Smooth muscle cell (in vitro differentiated cells): ENCODE measurements around the gene UEVLD. TPM values are rescaled to one million over a fixed set of nuclear protein-coding genes. Genes with fewer than 3 reads are reported as not detected.

Source experiments
- DNase-seq: peaks from one replicate; lab custom pipeline; 2025; ENCODE audit not compliant: unreplicated experiment; lab: John Stamatoyannopoulos, UW
- H2AFZ ChIP-seq: fragments of 200-600 bp; sonication (generic); 2 replicates; pipeline ENCODE4 v1.6.0; 2016; ENCODE audit warnings: antibody characterized with exemption, low read depth, mild to moderate bottlenecking
- H3F3A ChIP-seq: fragments of 200-600 bp; sonication (generic); 2 replicates; pipeline ENCODE4 v1.6.0; 2017; ENCODE audit warnings: antibody characterized with exemption, low read depth
- H3K27ac ChIP-seq: fragments of 200-600 bp; sonication (generic); 2 replicates; pipeline ENCODE4 v1.5.1; 2016; ENCODE audit warnings: low read depth, mild to moderate bottlenecking
- H3K27me3 ChIP-seq: fragments of 200-600 bp; sonication (generic); 2 replicates; pipeline ENCODE4 v1.6.1; 2016; ENCODE audit warnings: low read depth, mild to moderate bottlenecking
- H3K36me3 ChIP-seq: fragments of 200-600 bp; sonication (generic); 2 replicates; pipeline ENCODE4 v1.5.1; 2016; ENCODE audit warnings: low read depth
- H3K4me1 ChIP-seq: fragments of 200-600 bp; sonication (generic); 2 replicates; pipeline ENCODE4 v1.5.1; 2016; ENCODE audit warnings: low read depth
- H3K4me2 ChIP-seq: fragments of 200-600 bp; sonication (generic); 2 replicates; pipeline ENCODE4 v1.6.0; 2016; ENCODE audit warnings: mild to moderate bottlenecking
- H3K4me3 ChIP-seq: fragments of 200-600 bp; sonication (generic); 2 replicates; pipeline ENCODE4 v1.5.1; 2016; ENCODE audit warnings: mild to moderate bottlenecking
- H3K79me2 ChIP-seq: fragments of 200-600 bp; sonication (generic); 2 replicates; pipeline ENCODE4 v1.6.0; 2016; ENCODE audit warnings: low read depth, mild to moderate bottlenecking
- H3K9ac ChIP-seq: fragments of 200-600 bp; sonication (generic); 2 replicates; pipeline ENCODE4 v1.6.0; 2016; ENCODE audit warnings: low read depth
- H3K9me3 ChIP-seq: fragments of 200-600 bp; sonication (generic); replicated peaks from 2 replicates; pipeline ENCODE4 v1.5.1; 2016; ENCODE audit warnings: low read depth
- H4K20me1 ChIP-seq: fragments of 200-600 bp; sonication (generic); 2 replicates; pipeline ENCODE4 v1.6.0; 2016; ENCODE audit warnings: low read depth
- WGBS: methylation state at CpG from one replicate; pipeline ENCODE4 v1.1.7; 2016; ENCODE audit warnings: low lambda C conversion rate; 5-methylcytosine and 5-hydroxymethylcytosine counted together
- polyA plus RNA-seq: library from polyadenylated mRNA; unstranded; fragments of >200 nt; fragmentation: Nextera tagmentation; extraction: Ambion mirVana; gene quantifications from 2 replicates; pipeline ENCODE4 v1.2.1, GENCODE V29; 2016
- total RNA-seq: library from RNA; depleted of rRNA; stranded (reverse); fragments of >200 nt; gene quantifications from 2 replicates; pipeline ENCODE4 v1.2.3, GENCODE V29; 2014
- TF ChIP-seq, protein P1 (sequence below): fragments of 200-600 bp; sonication (generic); IDR thresholded peaks from 2 replicates; pipeline ENCODE4 v1.5.1; 2017; ENCODE audit warnings: borderline replicate concordance, mild to moderate bottlenecking, antibody characterized with exemption; ENCODE audit not compliant: insufficient read depth, poor library complexity, severe bottlenecking

Gene UEVLD
- total and polyA plus RNA-seq, 2 experiments from 2014 or later = 15.1 to 32.7 TPM

DNA sequence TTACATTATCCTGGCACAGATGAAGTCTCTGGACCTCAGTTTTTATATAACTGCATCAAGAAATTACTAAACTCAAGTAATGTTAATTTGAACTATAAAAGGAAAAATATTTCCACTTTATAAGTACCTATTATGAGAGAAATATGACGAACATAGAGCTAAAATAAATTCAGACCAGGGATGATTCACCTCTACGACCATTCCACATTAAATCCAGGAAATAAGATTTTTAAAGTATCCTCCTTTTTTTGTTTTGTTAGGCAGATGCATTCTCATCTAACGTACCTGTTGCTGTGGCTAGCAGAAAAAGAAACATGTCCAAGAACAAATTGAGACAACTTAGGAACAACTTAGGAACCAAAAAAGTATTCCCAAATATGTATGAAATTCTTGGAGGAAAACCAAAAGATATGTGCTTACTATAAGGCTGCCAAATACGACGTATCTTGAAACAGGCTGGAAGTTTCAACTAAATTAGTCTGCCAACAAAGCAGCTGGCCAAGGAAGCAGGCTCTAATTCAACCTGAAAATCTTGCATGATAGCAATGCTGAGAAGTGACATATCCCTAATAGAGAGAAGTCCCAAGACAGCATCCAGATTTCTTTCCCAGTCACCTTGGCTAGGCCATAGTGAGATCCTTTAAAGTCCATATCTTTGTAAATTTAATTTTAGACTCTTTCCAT lies 29.9 kb upstream of the UEVLD start:
- peak overlapping the region; percentile 15 for H3K4me2 ChIP-seq
- H3F3A ChIP-seq = no peaks in the 10 kb centered on the region
- TF ChIP-seq, protein P1, sequence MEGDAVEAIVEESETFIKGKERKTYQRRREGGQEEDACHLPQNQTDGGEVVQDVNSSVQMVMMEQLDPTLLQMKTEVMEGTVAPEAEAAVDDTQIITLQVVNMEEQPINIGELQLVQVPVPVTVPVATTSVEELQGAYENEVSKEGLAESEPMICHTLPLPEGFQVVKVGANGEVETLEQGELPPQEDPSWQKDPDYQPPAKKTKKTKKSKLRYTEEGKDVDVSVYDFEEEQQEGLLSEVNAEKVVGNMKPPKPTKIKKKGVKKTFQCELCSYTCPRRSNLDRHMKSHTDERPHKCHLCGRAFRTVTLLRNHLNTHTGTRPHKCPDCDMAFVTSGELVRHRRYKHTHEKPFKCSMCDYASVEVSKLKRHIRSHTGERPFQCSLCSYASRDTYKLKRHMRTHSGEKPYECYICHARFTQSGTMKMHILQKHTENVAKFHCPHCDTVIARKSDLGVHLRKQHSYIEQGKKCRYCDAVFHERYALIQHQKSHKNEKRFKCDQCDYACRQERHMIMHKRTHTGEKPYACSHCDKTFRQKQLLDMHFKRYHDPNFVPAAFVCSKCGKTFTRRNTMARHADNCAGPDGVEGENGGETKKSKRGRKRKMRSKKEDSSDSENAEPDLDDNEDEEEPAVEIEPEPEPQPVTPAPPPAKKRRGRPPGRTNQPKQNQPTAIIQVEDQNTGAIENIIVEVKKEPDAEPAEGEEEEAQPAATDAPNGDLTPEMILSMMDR = no peak
- H4K20me1 ChIP-seq = peaks cover 99% of the 10 kb centered on the region
- peaks cover 86% of the 10 kb centered on the region for H3K79me2 ChIP-seq
- H3K9me3 ChIP-seq = no peaks in the 10 kb centered on the region
- H3K4me3 ChIP-seq = no peak overlapping the region
- no peak for DNase-seq
- 87% methylated on average over 5 of the region's 5 CpGs for WGBS
- H3K27me3 ChIP-seq = no peaks in the 10 kb centered on the region
- H3K27ac ChIP-seq = peak overlapping the region; percentile 50
- no peak overlapping the region for H3K9ac ChIP-seq
- no peaks in the 10 kb centered on the region for H3K4me1 ChIP-seq
- H2AFZ ChIP-seq = no peak overlapping the region
- H3K36me3 ChIP-seq = no peaks in the 10 kb centered on the region

DNA sequence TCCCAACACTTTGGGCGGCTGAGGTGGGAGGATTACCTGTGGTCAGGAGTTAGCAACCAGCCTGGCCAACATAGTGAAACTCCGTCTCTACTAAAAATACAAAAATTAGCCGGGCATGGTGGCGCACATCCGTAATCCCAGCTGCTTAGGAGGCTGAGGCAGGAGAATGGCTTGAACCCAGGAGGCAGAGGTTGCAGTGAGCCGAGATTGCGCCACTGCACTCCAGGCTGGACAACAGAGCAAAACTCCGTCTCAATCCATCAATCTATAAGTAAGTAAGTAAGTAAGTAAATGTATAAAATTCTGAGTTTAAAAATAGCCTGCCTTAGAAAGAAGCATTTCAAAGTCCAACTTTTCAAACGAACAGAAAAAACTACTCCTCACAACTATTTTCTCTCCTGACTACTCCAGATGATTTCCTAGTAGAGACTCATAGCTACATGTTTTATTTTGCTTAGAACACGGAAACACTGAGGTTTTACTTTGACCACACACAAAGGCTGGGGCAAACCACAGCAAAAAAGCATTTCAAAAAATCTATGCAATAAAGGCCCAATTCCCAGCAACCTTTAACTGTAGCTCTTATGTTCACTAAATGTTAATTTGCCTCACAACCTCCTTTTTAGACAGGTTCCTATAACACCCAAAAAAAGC lies 29.3 kb upstream of the UEVLD start:
- Histone ChIP-seq H3K4me2 (peak overlapping the region; percentile 15), H2AFZ (no peak overlapping the region), H3K4me1 (no peaks in the 10 kb centered on the region), H3K9me3 (no peaks in the 10 kb centered on the region), H3K36me3 (no peaks in the 10 kb centered on the region), H3K27me3 (no peaks in the 10 kb centered on the region), H3K4me3 (no peak overlapping the region), H3K27ac (peak overlapping the region; percentile 50), H4K20me1 (peaks cover 99% of the 10 kb centered on the region), H3F3A (no peaks in the 10 kb centered on the region), H3K79me2 (peaks cover 86% of the 10 kb centered on the region), H3K9ac (no peak overlapping the region)
- WGBS = 83% methylated on average over 10 of the region's 10 CpGs
- DNase-seq = no peak
- TF ChIP-seq, protein P1 = no peak

DNA sequence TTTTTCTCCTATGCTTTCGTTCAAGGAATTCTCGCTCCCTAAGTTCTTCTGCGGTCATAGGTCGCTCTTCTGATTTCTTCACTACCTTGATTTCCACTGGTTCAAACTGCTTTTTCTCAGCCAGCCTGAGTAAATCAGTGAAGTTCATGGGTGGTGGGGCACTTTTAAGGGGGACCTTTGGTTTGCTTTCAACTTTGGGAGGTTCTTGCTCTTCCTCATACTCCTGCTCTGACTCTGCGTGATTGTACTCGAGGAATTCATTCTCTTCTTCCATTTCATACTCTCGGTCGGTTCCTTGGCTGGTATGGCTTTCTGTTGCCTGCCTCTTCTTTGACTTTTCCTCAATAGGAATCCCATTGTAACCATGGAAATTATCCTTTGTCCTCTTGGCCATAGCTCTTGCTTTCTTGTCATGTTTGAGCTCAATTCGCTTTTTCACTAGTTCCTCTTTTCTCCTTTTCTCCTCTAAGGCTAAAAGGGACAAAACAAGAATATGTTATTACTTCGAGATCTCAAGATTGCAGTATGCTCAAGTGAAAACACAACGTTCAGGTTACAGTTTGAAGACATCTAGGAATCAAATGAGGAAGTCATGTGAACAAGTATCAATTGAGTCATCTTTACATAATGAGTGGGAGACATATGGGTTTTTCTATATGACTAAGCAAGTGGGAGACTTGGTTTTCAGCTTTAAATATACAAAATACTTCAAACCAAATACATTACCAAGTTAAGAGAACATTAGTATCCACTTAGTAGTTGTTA lies 27.3 kb upstream of the UEVLD start:
- no peaks in the 10 kb centered on the region for H3F3A ChIP-seq
- TF ChIP-seq, protein P1 = no peak
- H3K9ac ChIP-seq = no peak overlapping the region
- H3K4me2 ChIP-seq = no peak overlapping the region
- H3K4me3 ChIP-seq = no peak overlapping the region
- H3K79me2 ChIP-seq = peaks cover 75% of the 10 kb centered on the region
- peaks cover 14% of the 10 kb centered on the region for H3K36me3 ChIP-seq
- DNase-seq = no peak
- no peaks in the 10 kb centered on the region for H3K27me3 ChIP-seq
- 97% methylated on average over 11 of the region's 11 CpGs for WGBS
- H2AFZ ChIP-seq = no peak overlapping the region
- peak overlapping the region; percentile 39 for H3K27ac ChIP-seq
- H4K20me1 ChIP-seq = peaks cover 91% of the 10 kb centered on the region
- no peaks in the 10 kb centered on the region for H3K4me1 ChIP-seq
- H3K9me3 ChIP-seq = no peaks in the 10 kb centered on the region
